ENCODE data around the gene BRPF1. TPM values are rescaled to one million over a fixed set of nuclear protein-coding genes. Genes with fewer than 3 reads are reported as not detected.

BRPF1 gene
- total RNA-seq, 2 experiments from 2014 or later, result 31.5 to 31.9 TPM

DNA sequence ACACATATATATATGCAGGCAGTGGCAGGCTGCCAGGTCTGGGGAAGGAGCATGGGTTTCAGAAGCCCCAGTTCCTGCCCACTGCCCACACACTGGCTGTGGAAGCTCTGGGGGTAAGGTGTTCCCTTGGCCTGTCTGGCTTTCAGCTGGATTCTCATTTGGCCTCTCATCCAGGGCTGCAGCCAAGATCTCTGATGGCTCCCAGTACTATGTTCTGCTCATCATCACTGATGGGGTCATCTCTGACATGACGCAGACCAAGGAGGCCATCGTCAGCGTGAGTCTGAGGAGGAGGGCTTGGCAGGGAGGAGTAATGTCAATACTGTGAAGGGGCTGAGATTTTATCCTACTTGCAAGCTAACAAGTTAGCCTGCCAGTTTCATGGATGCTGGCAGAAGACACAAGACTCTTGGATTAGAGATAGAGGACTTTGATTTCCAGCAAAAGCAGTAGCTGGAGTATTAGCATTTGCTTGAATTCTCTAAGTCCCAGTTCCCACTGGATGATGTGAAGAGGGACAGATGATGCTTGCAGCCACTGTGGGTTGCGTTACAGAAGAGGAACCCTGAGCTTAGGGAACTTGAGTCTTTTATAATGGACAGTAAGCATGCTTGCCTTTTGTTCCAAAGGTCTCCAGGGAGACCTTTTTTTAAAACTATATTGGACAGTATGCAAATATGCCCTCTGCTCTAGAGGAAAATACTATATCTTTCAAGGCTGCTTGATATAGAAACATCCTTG is 5.6 kb upstream of the BRPF1 start:
- H3K36me3 ChIP-seq (ENCODE audit: insufficient read depth, low read length), result no peaks in the 10 kb centered on the region
- H3K4me1 ChIP-seq (ENCODE audit: insufficient read depth, low read length, poor library complexity, severe bottlenecking), result peaks cover 22% of the 10 kb centered on the region
- no peaks in the 10 kb centered on the region for H3K79me2 ChIP-seq (ENCODE audit: insufficient read depth, low read depth, low read length)
- DNase-seq (ENCODE audit: low spot score), result no peak
- CTCF ChIA-PET (ENCODE audit: unreplicated experiment), result no interaction called here
- H3K27ac ChIP-seq (ENCODE audit: low read depth, low read length, poor library complexity, severe bottlenecking), result no peak overlapping the region
- no peaks in the 10 kb centered on the region for H3K9me3 ChIP-seq (ENCODE audit: low read length)
- no peak overlapping the region for H2AFZ ChIP-seq (ENCODE audit: low read length)
- POLR2A ChIA-PET, result no interaction called here
- intact Hi-C loops (cut with micrococcal nuclease; ENCODE audit: unreplicated experiment), result no loop called here
- BruUV-seq (replicated peaks), result no TSS peak
- no peaks in the 10 kb centered on the region for H4K20me1 ChIP-seq (ENCODE audit: insufficient read depth, low read length)
- H3K4me3 ChIP-seq (ENCODE audit: low read depth, low read length, poor library complexity, severe bottlenecking), result no peak overlapping the region
- H3K9me2 ChIP-seq (ENCODE audit: insufficient read depth, low read length), result no peaks in the 10 kb centered on the region
- TF ChIP-seq EZH2phosphoT487 (IDR thresholded peaks at IDR 0.05; ENCODE audit: borderline replicate concordance, low read depth, low read length), result no peak
- TF ChIP-seq, protein P1, sequence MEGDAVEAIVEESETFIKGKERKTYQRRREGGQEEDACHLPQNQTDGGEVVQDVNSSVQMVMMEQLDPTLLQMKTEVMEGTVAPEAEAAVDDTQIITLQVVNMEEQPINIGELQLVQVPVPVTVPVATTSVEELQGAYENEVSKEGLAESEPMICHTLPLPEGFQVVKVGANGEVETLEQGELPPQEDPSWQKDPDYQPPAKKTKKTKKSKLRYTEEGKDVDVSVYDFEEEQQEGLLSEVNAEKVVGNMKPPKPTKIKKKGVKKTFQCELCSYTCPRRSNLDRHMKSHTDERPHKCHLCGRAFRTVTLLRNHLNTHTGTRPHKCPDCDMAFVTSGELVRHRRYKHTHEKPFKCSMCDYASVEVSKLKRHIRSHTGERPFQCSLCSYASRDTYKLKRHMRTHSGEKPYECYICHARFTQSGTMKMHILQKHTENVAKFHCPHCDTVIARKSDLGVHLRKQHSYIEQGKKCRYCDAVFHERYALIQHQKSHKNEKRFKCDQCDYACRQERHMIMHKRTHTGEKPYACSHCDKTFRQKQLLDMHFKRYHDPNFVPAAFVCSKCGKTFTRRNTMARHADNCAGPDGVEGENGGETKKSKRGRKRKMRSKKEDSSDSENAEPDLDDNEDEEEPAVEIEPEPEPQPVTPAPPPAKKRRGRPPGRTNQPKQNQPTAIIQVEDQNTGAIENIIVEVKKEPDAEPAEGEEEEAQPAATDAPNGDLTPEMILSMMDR (conservative IDR thresholded peaks at IDR 0.05; ENCODE audit: low read length), result no peak
- H3K4me2 ChIP-seq (ENCODE audit: low read length), result no peak overlapping the region

DNA sequence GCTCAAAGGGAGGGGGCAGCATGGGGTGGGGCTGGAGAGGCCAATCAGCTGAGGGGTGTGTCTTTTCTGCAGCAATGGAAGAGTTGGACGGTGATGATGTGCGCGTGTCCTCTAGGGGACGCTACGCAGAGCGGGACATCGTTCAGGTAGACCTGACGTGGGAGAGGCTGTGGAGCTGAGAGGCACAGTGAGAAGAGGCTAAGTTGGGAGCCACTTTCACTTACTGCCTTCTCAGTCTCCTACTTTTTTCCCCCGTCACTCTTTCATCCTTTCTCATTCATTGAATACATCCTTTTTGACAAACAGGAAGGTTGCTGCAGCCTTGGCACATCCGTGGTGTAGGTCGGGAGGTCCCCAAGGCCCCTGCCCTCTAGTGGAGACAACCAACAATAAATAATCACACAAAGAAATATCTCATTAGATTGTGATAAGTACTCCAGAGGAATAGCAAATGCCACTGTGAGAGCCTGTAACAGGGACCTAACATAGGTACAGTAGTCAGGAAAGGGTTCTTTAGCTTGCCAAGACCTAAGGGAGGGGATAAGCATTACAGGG is 4.4 kb upstream of the BRPF1 start:
- no peaks in the 10 kb centered on the region for H4K20me1 ChIP-seq (ENCODE audit: insufficient read depth, low read length)
- intact Hi-C loops (cut with micrococcal nuclease; ENCODE audit: unreplicated experiment), result loop anchor here (1.0 kb wide), 2 partner anchors 224 to 373 kb away; no protein-coding TSS in a partner anchor
- no TSS peak for BruUV-seq (replicated peaks)
- POLR2A ChIA-PET, result interaction anchor here (0.5 to 1.5 kb wide), 5 partner anchors 33 to 314 kb away, joined by 3 read pairs; no protein-coding TSS in a partner anchor
- no peaks in the 10 kb centered on the region for H3K36me3 ChIP-seq (ENCODE audit: insufficient read depth, low read length)
- peak overlapping the region; percentile 71 for H2AFZ ChIP-seq (ENCODE audit: low read length)
- H3K4me3 ChIP-seq (ENCODE audit: low read depth, low read length, poor library complexity, severe bottlenecking), result no peak overlapping the region
- no peak overlapping the region for H3K27ac ChIP-seq (ENCODE audit: low read depth, low read length, poor library complexity, severe bottlenecking)
- H3K9me3 ChIP-seq (ENCODE audit: low read length), result no peaks in the 10 kb centered on the region
- peak overlapping the region; percentile 28; the same call in 1 of the 2 replicates for H3K4me2 ChIP-seq (ENCODE audit: low read length)
- H3K9me2 ChIP-seq (ENCODE audit: insufficient read depth, low read length), result no peaks in the 10 kb centered on the region
- CTCF ChIA-PET (ENCODE audit: unreplicated experiment), result interaction anchor here (0.5 to 0.9 kb wide), 7 partner anchors 9 to 624 kb away, joined by 3 to 6 read pairs (median 4); no protein-coding TSS in a partner anchor
- H3K79me2 ChIP-seq (ENCODE audit: insufficient read depth, low read depth, low read length), result peaks cover 5% of the 10 kb centered on the region
- TF ChIP-seq EZH2phosphoT487 (IDR thresholded peaks at IDR 0.05; ENCODE audit: borderline replicate concordance, low read depth, low read length), result no peak
- TF ChIP-seq, protein P1 (conservative IDR thresholded peaks at IDR 0.05; ENCODE audit: low read length), result peak; percentile 90
- peaks cover 16% of the 10 kb centered on the region for H3K4me1 ChIP-seq (ENCODE audit: insufficient read depth, low read length, poor library complexity, severe bottlenecking)
- DNase-seq (ENCODE audit: low spot score), result peak; percentile 84
